Measurements from ENCODE around the gene SULT2B1. TPM values are rescaled to one million over a fixed set of nuclear protein-coding genes. Genes with fewer than 3 reads are reported as not detected.

SULT2B1 gene
- total RNA-seq, 5 donors from 2014 or later (not counting 1 experiment from before 2014, with no cell fraction given) = not detected

DNA sequence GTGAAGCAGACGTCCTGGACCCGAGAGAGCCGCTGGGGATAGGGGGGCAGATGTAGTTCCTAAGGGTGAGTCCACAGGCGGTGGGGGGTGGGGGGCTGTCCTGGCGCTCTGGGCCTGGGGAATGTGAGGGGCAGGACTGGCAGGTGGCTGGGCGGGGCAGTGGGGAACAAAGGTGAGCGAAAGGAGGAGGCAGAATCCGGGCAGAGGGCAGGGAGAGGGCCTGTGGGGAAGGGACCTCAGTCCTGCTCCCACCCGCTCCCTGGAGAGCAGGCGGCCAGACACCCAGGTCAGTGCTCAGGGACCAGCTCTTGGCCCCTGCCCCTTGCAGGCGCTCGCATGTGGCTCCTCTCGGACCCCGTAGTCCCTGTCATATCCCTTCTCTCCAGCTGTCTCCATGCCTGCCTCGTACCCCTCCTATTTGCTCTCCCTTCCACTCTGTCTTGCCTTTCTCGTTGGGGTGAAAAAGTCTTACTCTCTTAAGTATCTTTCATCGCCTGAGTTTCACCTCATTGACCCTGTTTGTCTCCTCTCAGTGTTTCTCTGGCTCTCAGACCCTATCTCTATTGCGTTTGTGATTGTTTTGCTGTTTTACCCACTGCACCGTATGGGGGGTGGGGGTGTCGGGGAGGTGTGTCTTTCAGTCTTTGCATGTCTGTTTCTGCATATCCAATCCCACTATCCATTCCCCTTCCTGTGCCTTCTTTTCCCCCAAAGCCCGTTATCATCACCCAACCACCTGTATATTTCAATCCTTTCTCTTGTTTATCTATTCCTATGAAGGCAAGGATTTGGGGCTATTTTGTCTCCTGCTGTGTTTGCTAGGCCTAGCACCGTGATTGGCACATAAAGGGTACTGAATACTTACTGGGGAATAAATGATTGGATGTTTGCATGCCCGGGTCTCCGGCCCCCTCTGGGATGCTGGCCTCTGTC is 73.1 kb downstream of the SULT2B1 start:
- Mint-ChIP-seq H3K27ac (peak overlapping the region; percentile 96), H3K9me3 (no peaks in the 10 kb centered on the region), H3K27me3 (no peaks in the 10 kb centered on the region), H3K4me3 (peak overlapping the region; percentile 13 to 78 (median 32)), H3K4me1 (peaks cover 30 to 47% (median 43%) of the 10 kb centered on the region in 3 donors), H3K36me3 (peaks cover 18% of the 10 kb centered on the region)
- Histone ChIP-seq H3K4me1 (ENCODE audit: control insufficient read depth in 1 of 2, extremely low read depth in 1 of 2, insufficient read depth in 2 of 2, low read length in 2 of 2) (peaks cover 12 to 50% of the 10 kb centered on the region in 2 experiments), H3K4me3 (ENCODE audit: control insufficient read depth in 1 of 2, extremely low read depth in 1 of 2, low read length in 1 of 2) (peak overlapping the region in 1 of 2 donors; percentile 38), H3K9me3 (no peaks in the 10 kb centered on the region), H3K27me3 (replicated peaks in 1 of 2; ENCODE audit: control insufficient read depth in 2 of 2, extremely low read depth in 1 of 2, insufficient read depth in 2 of 2, low read length in 1 of 2) (no peaks in the 10 kb centered on the region), H3K27ac (ENCODE audit: low read length) (peak overlapping the region; percentile 66), H3K36me3 (ENCODE audit: control insufficient read depth in 2 of 2, extremely low read depth in 1 of 2, insufficient read depth in 1 of 2, low read length in 1 of 2) (peaks cover 11 to 13% of the 10 kb centered on the region in 2 donors)
- POLR2A ChIA-PET = no interaction called here
- ATAC-seq (replicated peaks in 1 of 4) (no peak), DNase-seq (no peak)
- CTCF ChIA-PET = no interaction called here
- 73% methylated on average over 11 of the region's 24 CpGs for WGBS (ENCODE audit: insufficient coverage)

DNA sequence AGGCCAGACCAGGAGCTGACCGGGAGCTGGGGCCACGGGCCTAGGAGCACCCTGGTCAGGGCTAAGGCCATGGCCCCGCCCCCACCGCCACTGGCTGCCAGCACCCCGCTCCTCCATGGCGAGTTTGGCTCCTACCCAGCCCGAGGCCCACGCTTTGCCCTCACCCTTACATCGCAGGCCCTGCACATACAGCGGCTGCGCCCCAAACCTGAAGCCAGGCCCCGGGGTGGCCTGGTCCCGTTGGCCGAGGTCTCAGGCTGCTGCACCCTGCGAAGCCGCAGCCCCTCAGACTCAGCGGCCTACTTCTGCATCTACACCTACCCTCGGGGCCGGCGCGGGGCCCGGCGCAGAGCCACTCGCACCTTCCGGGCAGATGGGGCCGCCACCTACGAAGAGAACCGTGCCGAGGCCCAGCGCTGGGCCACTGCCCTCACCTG is 73.9 kb downstream of the SULT2B1 start:
- Histone ChIP-seq H3K27ac (ENCODE audit: low read length) (no peak overlapping the region), H3K4me1 (ENCODE audit: control insufficient read depth in 1 of 2, extremely low read depth in 1 of 2, insufficient read depth in 2 of 2, low read length in 2 of 2) (peaks cover 13 to 55% of the 10 kb centered on the region in 2 experiments), H3K9me3 (no peaks in the 10 kb centered on the region), H3K36me3 (ENCODE audit: control insufficient read depth in 2 of 2, extremely low read depth in 1 of 2, insufficient read depth in 1 of 2, low read length in 1 of 2) (peaks cover 19 to 21% of the 10 kb centered on the region in 2 donors), H3K4me3 (ENCODE audit: control insufficient read depth in 1 of 2, extremely low read depth in 1 of 2, low read length in 1 of 2) (no peak overlapping the region), H3K27me3 (replicated peaks in 1 of 2; ENCODE audit: control insufficient read depth in 2 of 2, extremely low read depth in 1 of 2, insufficient read depth in 2 of 2, low read length in 1 of 2) (no peaks in the 10 kb centered on the region)
- WGBS (ENCODE audit: insufficient coverage) = 97% methylated on average over 20 of the region's 30 CpGs
- ChIA-PET CTCF (interaction anchor here in 1 of 2 donors (0.6 to 0.7 kb wide), 2 partner anchors 51 to 136 kb away, joined by 4 read pairs; no protein-coding TSS in a partner anchor), POLR2A (no interaction called here)
- no peak for ATAC-seq (replicated peaks in 1 of 4)
- Mint-ChIP-seq H3K27ac (no peak overlapping the region), H3K4me1 (peaks cover 30 to 48% (median 48%) of the 10 kb centered on the region in 3 donors), H3K4me3 (no peak overlapping the region), H3K27me3 (no peaks in the 10 kb centered on the region), H3K36me3 (peaks cover 21% of the 10 kb centered on the region), H3K9me3 (no peaks in the 10 kb centered on the region)
- DNase-seq = no peak

DNA sequence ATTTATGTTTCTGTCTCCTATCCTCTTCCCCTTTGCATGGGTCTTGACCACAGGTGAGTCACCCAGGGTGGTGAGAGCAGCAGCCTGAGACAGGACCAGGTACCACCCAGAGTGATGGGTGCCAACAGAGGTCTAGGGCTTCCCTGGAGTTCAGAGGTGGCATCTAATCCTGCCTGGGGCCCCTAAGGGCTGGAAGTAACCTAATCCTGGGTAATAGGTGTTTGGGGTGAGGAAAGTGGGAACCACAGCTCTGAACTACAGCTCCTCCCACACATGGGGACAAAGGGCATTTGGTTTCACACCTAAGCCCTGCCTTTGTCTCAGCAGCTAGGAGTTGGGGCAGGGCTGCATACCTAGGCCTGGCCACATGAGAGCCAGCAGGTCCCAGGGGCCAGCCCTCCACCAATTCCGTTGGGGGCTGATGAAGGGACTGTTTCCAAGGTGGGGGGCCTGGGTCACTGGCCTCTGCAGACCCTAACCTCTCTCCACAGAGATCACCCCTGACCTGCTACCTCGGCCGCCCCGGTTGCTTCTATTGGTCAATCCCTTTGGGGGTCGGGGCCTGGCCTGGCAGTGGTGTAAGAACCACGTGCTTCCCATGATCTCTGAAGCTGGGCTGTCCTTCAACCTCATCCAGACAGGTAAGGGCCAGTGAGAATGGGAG is 75.4 kb downstream of the SULT2B1 start:
- DNase-seq (peak in 1 of 35 experiments; percentile 36), ATAC-seq (replicated peaks in 1 of 4) (peak in 2 of 4 experiments; percentile 12 to 42)
- Mint-ChIP-seq H3K9me3 (no peaks in the 10 kb centered on the region), H3K36me3 (peaks cover 15% of the 10 kb centered on the region), H3K27me3 (no peaks in the 10 kb centered on the region), H3K27ac (peak overlapping the region; percentile 55 to 65), H3K4me1 (peaks cover 32 to 50% (median 46%) of the 10 kb centered on the region in 3 donors), H3K4me3 (no peak overlapping the region)
- POLR2A ChIA-PET = no interaction called here
- WGBS (ENCODE audit: insufficient coverage) = no CpG with 5 or more reads among the region's 6 CpGs
- Histone ChIP-seq H3K4me1 (ENCODE audit: control insufficient read depth in 1 of 2, extremely low read depth in 1 of 2, insufficient read depth in 2 of 2, low read length in 2 of 2) (peaks cover 17 to 62% of the 10 kb centered on the region in 2 experiments), H3K36me3 (ENCODE audit: control insufficient read depth in 2 of 2, extremely low read depth in 1 of 2, insufficient read depth in 1 of 2, low read length in 1 of 2) (peaks cover 26 to 32% of the 10 kb centered on the region in 2 donors), H3K27ac (ENCODE audit: low read length) (no peak overlapping the region), H3K27me3 (replicated peaks in 1 of 2; ENCODE audit: control insufficient read depth in 2 of 2, extremely low read depth in 1 of 2, insufficient read depth in 2 of 2, low read length in 1 of 2) (no peaks in the 10 kb centered on the region), H3K9me3 (no peaks in the 10 kb centered on the region), H3K4me3 (ENCODE audit: control insufficient read depth in 1 of 2, extremely low read depth in 1 of 2, low read length in 1 of 2) (no peak overlapping the region)
- CTCF ChIA-PET = interaction anchor here in 1 of 2 donors (0.5 kb wide), 1 partner anchor 299 kb away, joined by 7 read pairs; no protein-coding TSS in a partner anchor

DNA sequence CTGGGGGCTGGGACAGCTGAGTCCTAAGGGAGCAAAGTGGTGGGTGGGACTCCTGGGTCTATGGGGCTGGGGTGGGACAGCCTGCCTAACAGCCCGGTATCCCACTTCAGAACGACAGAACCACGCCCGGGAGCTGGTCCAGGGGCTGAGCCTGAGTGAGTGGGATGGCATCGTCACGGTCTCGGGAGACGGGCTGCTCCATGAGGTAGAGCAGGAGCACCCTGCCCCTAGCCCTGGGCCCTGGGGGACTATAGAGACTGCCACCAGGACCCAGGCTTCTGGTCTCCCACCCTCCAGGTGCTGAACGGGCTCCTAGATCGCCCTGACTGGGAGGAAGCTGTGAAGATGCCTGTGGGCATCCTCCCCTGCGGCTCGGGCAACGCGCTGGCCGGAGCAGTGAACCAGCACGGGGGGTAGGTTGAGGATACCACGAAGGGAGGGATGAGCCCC is 75.9 kb downstream of the SULT2B1 start:
- H3K4me1 ChIP-seq (ENCODE audit: control insufficient read depth in 1 of 2, extremely low read depth in 1 of 2, insufficient read depth in 2 of 2, low read length in 2 of 2) = peaks cover 17 to 62% of the 10 kb centered on the region in 2 experiments
- Mint-ChIP-seq H3K9me3 (no peaks in the 10 kb centered on the region), H3K27me3 (no peaks in the 10 kb centered on the region), H3K27ac (no peak overlapping the region), H3K4me3 (no peak overlapping the region), H3K4me1 (peaks cover 36 to 52% (median 49%) of the 10 kb centered on the region in 3 donors), H3K36me3 (peaks cover 16% of the 10 kb centered on the region)
- no peaks in the 10 kb centered on the region for H3K27me3 ChIP-seq (replicated peaks in 1 of 2; ENCODE audit: control insufficient read depth in 2 of 2, extremely low read depth in 1 of 2, insufficient read depth in 2 of 2, low read length in 1 of 2)
- DNase-seq = no peak
- 91% methylated on average over 8 of the region's 17 CpGs for WGBS (ENCODE audit: insufficient coverage)
- H3K36me3 ChIP-seq (ENCODE audit: control insufficient read depth in 2 of 2, extremely low read depth in 1 of 2, insufficient read depth in 1 of 2, low read length in 1 of 2) = peaks cover 26 to 37% of the 10 kb centered on the region in 2 donors
- no peak overlapping the region for H3K27ac ChIP-seq (ENCODE audit: low read length)
- no peaks in the 10 kb centered on the region for H3K9me3 ChIP-seq
- POLR2A ChIA-PET = no interaction called here
- CTCF ChIA-PET = no interaction called here
- ATAC-seq (replicated peaks in 1 of 4) = no peak
- no peak overlapping the region for H3K4me3 ChIP-seq (ENCODE audit: control insufficient read depth in 1 of 2, extremely low read depth in 1 of 2, low read length in 1 of 2)

DNA sequence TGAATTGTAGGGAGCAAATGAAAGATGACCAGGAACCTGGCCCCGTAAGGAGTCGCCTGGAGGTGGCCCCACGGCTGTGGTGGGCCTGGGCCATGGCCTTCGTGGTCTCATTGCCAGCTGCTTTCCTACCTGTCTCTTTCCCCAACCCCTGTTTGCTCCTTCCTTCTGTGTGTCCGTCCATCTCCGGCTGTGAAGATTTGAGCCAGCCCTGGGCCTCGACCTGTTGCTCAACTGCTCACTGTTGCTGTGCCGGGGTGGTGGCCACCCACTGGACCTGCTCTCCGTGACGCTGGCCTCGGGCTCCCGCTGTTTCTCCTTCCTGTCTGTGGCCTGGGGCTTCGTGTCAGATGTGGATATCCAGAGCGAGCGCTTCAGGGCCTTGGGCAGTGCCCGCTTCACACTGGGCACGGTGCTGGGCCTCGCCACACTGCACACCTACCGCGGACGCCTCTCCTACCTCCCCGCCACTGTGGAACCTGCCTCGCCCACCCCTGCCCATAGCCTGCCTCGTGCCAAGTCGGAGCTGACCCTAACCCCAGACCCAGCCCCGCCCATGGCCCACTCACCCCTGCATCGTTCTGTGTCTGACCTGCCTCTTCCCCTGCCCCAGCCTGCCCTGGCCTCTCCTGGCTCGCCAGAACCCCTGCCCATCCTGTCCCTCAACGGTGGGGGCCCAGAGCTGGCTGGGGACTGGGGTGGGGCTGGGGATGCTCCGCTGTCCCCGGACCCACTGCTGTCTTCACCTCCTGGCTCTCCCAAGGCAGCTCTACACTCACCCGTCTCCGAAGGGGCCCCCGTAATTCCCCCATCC is 76.7 kb downstream of the SULT2B1 start:
- no peak for ATAC-seq (replicated peaks in 1 of 4)
- Mint-ChIP-seq H3K9me3 (no peaks in the 10 kb centered on the region), H3K4me3 (no peak overlapping the region), H3K36me3 (peaks cover 13% of the 10 kb centered on the region), H3K27me3 (no peaks in the 10 kb centered on the region), H3K4me1 (peaks cover 34 to 52% (median 51%) of the 10 kb centered on the region in 3 donors), H3K27ac (no peak overlapping the region)
- Histone ChIP-seq H3K27ac (ENCODE audit: low read length) (no peak overlapping the region), H3K27me3 (replicated peaks in 1 of 2; ENCODE audit: control insufficient read depth in 2 of 2, extremely low read depth in 1 of 2, insufficient read depth in 2 of 2, low read length in 1 of 2) (no peaks in the 10 kb centered on the region), H3K36me3 (ENCODE audit: control insufficient read depth in 2 of 2, extremely low read depth in 1 of 2, insufficient read depth in 1 of 2, low read length in 1 of 2) (peaks cover 26 to 45% of the 10 kb centered on the region in 2 donors), H3K4me3 (ENCODE audit: control insufficient read depth in 1 of 2, extremely low read depth in 1 of 2, low read length in 1 of 2) (no peak overlapping the region), H3K4me1 (ENCODE audit: control insufficient read depth in 1 of 2, extremely low read depth in 1 of 2, insufficient read depth in 2 of 2, low read length in 2 of 2) (peaks cover 14 to 62% of the 10 kb centered on the region in 2 experiments), H3K9me3 (no peaks in the 10 kb centered on the region)
- ChIA-PET CTCF (no interaction called here), POLR2A (no interaction called here)
- WGBS (ENCODE audit: insufficient coverage) = 95% methylated on average over 26 of the region's 34 CpGs
- no peak for DNase-seq

DNA sequence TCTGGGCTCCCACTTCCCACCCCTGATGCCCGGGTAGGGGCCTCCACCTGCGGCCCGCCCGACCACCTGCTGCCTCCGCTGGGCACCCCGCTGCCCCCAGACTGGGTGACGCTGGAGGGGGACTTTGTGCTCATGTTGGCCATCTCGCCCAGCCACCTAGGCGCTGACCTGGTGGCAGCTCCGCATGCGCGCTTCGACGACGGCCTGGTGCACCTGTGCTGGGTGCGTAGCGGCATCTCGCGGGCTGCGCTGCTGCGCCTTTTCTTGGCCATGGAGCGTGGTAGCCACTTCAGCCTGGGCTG is 77.3 kb downstream of the SULT2B1 start:
- H3K36me3 Mint-ChIP-seq = peaks cover 10% of the 10 kb centered on the region
- DNase-seq = no peak
- Histone ChIP-seq H3K27me3 (replicated peaks in 1 of 2; ENCODE audit: control insufficient read depth in 2 of 2, extremely low read depth in 1 of 2, insufficient read depth in 2 of 2, low read length in 1 of 2) (no peaks in the 10 kb centered on the region), H3K27ac (ENCODE audit: low read length) (no peak overlapping the region), H3K9me3 (no peaks in the 10 kb centered on the region), H3K4me3 (ENCODE audit: control insufficient read depth in 1 of 2, extremely low read depth in 1 of 2, low read length in 1 of 2) (no peak overlapping the region), H3K36me3 (ENCODE audit: control insufficient read depth in 2 of 2, extremely low read depth in 1 of 2, insufficient read depth in 1 of 2, low read length in 1 of 2) (peaks cover 26 to 45% of the 10 kb centered on the region in 2 donors), H3K4me1 (ENCODE audit: control insufficient read depth in 1 of 2, extremely low read depth in 1 of 2, insufficient read depth in 2 of 2, low read length in 2 of 2) (peaks cover 19 to 63% of the 10 kb centered on the region in 2 experiments)
- H3K27ac Mint-ChIP-seq = no peak overlapping the region
- no peaks in the 10 kb centered on the region for H3K9me3 Mint-ChIP-seq
- WGBS (ENCODE audit: insufficient coverage) = 98% methylated on average over 16 of the region's 22 CpGs
- H3K4me1 Mint-ChIP-seq = peaks cover 34 to 51% (median 50%) of the 10 kb centered on the region in 3 donors
- H3K4me3 Mint-ChIP-seq = no peak overlapping the region
- H3K27me3 Mint-ChIP-seq = no peaks in the 10 kb centered on the region
- ChIA-PET POLR2A (no interaction called here), CTCF (no interaction called here)
- no peak for ATAC-seq (replicated peaks in 1 of 4)
